ENCODE measurements around the gene FIGN.

The FIGN gene

GRCh38 chr2:163563336-163563735 is 172.5 kb downstream of the FIGN start:
- DNase-seq (ENCODE audit: low read depth) = no peak

GRCh38 chr2:163558251-163559021 is 177.4 kb downstream of the FIGN start:
- DNase-seq (ENCODE audit: low read depth) = no peak

GRCh38 chr2:163556511-163556910 is 179.3 kb downstream of the FIGN start:
- DNase-seq (ENCODE audit: low read depth) = no peak

- no peak for DNase-seq (ENCODE audit: low read depth)
Measured at GRCh38 chr2:163554864-163555263, 180.9 kb downstream of the FIGN start.

- DNase-seq (ENCODE audit: low read depth) = no peak
Measured at GRCh38 chr2:163553601-163554000, 182.2 kb downstream of the FIGN start.

GRCh38 chr2:163552758-163553157 is 183.1 kb downstream of the FIGN start:
- no peak for DNase-seq (ENCODE audit: low read depth)

GRCh38 chr2:163551616-163552373 is 184.0 kb downstream of the FIGN start:
- no peak for DNase-seq (ENCODE audit: low read depth)

GRCh38 chr2:163548970-163549369 is 186.8 kb downstream of the FIGN start:
- no peak for DNase-seq (ENCODE audit: low read depth)
